Central memory CD4-positive, alpha-beta T cell (primary cell): ENCODE data around the gene COL24A1.
"Not testable (repeated sequence)": the region's sequence is repeated elsewhere in the genome, so short reads cannot be mapped to it uniquely, and the experiment has no call there.

Source experiments
- DNase-seq: peaks from one replicate; pipeline ENCODE4 v3.0.0; 2022

Gene COL24A1

DNA sequence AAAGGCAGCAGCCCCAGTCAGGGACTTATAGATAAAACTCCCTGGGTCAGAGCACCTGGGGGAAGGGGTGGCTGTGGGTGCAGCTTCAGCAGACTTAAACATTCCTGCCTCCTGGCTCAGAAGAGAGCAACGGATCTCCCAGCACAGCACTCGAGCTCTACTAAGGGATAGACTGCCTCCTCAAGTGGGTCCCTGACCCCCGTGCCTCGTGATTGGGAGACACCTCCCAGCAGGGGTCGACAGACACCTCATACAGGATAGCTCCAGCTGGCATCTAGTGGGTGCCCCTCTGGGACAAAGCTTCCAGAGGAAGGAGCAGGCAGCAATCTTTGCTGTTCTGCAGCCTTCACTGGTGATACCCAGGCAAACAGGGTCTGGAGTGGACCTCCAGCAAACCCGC lies 84.1 kb downstream of the COL24A1 start:
- not testable (repeated sequence) for DNase-seq

DNA sequence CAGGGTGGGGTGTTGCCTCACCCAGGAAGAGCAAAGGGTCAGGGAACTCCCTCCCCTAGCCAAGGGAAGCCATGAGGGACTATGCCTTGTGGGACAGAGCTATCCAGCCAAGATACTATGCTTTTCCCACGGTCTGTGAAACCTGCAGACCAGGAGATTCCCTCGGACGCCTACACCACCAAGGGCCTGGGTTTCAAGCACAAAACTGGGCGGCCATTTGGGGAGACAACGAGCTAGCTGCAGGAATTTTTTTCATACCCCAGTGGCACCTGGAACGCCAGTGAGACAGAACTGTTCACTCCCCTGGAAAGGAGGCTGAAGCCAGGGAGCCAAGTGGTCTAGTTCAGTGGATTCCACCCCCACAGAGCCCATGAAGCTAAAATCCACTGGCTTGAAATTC lies 84.7 kb downstream of the COL24A1 start:
- DNase-seq = not testable (repeated sequence)

DNA sequence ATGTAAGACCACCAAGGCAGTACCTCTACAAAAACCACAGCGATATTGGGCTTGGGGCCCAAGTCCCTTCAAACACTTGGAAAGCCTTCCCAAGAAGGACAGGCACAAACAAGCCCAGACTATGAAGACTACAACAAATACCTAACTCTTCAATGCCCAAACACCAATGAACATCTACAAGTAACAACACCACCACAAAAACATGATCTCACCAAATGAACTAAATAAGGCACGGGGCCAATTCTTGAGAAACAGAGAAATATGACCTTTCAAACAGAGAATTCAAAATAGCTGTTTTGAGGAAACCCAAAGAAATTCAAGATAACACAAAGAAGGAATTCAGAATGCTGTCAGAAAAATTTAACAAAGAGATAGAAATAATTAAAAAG lies 86.8 kb downstream of the COL24A1 start:
- no peak for DNase-seq

DNA sequence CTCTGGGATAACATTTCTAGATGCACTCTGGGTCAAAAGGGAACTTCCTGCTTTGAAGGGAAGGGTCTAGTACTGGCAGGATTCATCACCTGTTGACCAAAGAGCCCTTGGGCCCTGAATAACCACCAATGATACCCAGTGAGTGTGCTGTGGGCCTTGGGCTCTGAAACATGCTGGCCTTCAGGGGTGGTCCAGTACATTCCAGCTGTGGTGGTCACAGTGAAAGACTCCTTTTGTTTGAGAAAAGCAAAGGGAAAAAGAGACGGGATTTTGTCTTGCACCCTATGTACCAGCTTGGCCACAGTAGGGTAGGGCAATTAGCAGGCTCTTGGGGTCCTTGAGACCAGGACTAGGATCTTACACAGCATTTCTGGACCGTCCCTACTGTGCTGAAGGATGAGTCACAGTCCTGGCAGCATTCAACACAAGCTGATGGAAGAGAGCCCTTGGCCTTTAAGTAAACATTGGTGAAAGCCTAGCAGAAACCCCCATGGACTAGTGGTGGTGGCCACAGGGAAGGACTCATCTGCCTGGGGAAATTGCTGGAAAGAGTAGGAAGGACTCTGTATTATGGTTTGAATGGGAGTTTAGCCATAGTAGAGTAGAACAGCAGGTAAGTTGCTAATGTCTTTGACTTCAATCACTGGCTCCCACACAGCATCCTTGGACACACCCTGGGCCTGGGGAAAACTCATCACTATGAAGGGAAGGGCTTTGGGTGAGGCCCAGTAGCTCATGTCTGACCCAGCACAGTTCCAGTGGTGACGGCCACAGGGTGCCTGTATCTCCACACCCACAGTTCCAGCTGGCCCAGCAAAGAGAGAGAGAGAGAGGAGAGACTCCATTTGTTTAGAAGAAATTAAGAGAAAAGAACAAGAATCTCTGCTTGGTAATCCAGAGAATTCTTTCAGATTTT lies 87.5 kb downstream of the COL24A1 start:
- no peak for DNase-seq

DNA sequence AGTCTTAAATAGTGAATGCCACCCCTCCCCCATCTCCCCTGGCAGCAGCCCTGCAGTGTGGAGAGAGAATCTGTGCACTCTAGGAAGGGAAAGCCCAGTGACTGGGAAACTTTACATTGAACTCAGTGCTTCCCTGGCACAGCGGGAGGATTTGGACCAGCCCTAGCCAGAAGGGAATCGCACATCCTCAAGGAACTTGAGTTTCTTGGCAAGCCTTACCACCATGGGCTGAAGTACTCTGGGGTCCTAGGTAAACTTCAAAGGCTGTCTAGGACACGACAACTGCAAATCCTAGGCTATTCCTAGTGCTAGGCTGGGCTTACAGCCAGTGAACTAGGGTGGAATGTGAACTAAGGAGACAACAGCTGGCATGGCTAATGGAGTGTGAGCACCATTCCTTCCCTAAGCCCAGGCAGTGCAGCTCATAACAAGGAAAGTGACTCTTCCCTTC lies 88.3 kb downstream of the COL24A1 start:
- DNase-seq = no peak

DNA sequence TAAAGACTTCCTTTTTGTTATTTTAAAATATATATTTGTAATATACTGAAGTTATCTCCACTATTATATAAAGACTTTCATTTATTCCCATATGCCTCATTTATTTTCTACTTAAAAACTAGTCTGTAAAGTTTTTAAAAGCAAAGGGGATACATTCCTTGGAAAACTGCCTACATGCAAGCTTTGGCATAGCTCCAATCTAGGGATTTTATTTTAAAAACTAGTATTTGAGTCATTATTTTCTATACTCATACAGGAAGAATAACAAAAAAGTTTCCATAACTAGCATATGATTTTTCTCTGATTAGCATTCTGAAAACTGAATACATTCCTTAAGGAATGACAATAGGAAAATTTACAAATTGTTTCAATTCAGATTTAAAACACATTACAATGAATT lies 88.9 kb downstream of the COL24A1 start:
- no peak for DNase-seq

DNA sequence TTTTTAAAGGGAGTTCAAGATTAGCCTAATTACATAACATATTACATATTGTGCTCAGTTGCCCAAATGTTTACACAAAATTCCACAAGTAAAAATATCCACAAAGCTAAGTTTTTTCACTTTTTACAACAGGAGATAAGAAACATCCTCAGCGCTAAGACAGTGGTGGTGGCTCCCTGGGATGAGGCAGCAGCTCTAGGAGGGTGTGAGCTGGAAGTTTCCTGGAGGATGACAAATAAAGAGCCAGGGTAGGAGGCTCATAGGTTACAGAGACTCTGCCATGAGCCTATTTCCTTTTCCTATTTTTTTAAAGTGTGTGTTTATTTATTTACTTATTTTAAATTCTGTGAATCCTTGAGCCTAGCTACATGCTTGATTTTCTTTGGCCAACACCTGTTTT lies 91.7 kb downstream of the COL24A1 start:
- no peak for DNase-seq

DNA sequence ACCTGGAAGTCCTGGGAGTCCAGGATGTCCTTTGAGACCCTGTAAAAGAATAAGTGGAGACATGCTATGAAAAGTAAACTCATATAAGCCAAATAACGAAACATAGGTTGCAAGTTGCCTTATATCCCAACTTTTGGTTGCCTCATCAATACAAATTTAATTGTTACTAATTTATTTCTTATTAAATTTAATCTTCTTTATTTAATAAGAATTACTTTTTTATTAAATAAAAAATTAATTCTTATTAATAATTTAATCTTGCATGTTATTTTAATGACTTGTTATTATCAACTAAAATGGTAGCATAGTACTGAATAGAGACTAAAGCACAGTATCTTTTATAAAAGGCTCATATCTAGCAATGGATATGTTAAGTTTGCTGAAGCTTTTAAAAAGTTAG lies 92.9 kb downstream of the COL24A1 start:
- no peak for DNase-seq

DNA sequence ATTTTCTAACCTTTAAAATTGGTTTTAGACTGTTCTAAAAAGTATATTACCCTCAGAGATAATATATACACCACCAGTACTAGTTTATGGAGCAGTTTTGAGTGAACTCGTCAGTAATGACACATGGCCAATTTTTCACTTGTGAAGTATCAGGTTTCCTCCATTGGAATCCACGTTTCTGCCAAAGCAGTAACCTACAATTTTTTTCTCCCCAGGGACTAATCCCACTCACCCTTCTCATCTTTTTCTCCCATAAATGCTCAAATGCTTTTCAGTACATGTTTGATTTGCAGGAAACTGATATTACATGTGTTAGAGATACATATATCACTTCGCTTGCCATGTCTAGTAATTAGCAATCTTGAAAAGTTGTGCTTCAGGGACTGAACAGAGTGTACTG lies 94.1 kb downstream of the COL24A1 start:
- no peak for DNase-seq

DNA sequence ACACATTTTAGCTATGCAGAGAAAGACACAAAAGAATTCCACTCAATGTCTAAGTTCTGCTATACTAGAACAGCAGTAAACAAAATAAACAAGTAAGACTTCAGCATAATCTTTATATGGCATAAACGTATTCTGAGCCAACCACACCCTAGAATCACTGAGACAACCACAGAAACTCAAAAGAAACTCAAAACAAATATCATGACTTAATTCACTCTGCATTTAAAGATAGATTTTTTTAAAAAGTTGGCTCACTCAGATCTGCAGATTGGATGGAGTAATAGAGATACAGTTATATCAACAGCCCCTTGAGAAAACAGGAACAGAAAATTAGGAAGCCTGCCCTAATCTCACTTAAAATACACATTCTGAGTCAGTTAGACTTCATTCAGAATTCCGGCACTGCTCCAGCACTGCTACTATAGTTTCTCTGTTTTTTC lies 95.0 kb downstream of the COL24A1 start:
- DNase-seq = no peak

DNA sequence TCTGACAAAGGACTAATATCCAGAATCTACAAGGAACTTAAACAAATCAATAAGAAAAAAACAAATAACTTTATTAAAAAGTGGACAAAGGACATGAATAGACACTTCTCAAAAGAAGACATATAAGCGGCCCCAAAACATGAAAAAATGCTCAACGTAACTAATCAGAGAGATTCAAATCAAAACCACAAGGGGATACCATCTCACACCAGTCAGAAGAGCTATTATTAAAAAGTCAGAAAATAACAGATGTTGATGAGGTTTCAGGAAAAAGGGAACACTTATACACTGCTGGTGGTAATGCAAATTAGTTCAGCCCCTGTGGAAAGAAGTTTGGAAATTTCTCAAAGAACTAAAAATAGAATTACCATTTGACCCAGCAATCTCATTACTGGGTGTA lies 102.2 kb downstream of the COL24A1 start:
- DNase-seq = no peak

DNA sequence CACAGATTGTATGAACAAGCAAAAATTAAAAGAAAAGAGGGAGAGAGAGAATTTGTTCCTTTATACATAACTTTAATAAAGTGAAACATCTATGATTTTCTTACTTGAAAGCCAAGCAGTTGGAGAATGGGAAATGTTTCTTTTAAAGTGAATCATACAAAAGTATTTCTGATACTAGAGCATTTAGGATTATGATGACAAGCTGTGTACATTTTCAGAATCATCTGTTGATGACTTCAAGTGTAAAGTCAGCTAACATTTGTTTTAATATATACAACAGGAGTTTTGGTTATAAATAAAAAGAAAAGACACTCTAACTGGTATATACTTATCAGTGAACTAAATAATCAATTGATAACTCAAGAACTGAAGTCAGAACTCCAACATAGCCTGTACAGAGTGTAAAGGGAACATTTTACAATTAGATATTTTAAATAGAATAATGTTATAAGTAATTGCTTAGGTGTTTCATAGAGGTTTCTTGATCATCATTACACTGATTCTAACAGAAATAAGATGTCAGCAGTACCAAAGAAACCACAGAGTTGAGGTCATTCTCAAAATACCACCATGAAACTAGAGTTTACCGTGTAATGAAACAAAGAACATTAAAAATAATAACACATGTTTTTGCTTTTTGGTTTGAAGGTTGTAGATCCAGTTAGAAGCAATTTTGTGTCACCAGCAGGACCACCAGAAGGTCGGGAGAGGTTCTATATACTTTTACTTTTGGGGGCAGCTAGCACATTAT lies 103.4 kb downstream of the COL24A1 start:
- DNase-seq = no peak

DNA sequence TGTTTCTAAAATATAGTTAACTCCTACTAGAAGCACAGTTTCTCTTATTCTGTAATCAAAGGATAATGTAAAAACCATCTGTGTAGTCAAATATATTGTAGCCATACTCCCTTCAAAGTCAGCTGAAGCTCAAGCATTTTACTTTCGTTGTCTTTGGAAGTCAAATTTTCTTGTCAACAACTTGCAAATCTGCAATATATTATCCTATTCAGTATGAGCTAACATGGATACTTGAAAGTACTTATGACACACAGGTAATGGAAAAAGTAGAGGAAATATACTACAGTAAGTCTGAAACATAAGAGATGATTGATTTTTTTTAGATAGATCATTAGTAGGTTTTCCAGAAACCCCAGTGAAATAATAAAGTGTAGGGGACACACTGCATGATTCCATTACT lies 121.5 kb downstream of the COL24A1 start:
- DNase-seq = no peak

DNA sequence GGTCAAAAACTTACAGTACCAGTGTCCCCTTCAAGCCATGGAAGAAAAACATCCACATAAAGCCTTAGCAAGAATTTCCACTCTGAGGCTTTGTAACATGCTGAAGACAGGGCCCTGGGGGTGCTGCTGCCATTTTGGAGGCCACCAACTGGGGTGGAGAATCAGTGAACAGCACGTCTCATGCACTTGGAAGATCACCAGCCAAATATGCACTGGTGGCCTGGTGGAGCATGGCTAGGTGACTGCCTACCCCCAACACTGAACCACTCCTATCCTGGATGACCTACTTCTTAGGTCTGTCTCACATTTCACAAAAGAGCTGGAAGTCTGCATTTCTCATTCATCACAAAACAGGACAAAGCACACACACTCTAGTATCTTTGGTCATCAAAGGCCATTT lies 126.4 kb downstream of the COL24A1 start:
- no peak for DNase-seq

DNA sequence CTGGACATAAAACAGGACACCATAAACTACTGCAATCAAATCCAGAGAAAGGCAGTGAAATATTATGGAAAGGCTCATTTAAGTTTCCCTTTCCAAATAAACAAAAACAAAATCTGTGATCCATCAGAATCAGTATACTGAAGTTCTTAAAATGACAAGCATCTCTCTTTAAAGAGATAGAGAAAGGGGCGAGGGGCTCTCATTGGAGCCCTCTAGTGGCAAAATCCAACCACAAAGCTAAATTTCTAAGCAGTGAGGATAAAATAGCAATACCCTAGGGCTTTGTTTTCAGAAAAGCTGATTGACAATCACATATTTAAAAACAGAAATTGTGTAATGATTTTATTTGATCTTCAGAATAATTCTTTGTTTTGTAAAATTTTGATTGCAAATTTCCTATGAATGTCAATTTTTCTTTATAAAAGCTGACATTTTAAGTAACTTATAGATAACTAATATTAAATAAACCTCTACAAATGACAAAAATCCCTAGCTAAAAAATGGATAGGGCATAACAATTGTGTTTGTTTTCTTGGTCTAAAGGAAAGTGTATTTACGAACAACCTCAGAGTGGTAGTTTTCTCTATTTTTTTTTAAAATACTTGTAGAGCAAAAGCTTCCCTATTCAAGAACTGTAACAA lies 138.2 kb downstream of the COL24A1 start:
- no peak for DNase-seq

DNA sequence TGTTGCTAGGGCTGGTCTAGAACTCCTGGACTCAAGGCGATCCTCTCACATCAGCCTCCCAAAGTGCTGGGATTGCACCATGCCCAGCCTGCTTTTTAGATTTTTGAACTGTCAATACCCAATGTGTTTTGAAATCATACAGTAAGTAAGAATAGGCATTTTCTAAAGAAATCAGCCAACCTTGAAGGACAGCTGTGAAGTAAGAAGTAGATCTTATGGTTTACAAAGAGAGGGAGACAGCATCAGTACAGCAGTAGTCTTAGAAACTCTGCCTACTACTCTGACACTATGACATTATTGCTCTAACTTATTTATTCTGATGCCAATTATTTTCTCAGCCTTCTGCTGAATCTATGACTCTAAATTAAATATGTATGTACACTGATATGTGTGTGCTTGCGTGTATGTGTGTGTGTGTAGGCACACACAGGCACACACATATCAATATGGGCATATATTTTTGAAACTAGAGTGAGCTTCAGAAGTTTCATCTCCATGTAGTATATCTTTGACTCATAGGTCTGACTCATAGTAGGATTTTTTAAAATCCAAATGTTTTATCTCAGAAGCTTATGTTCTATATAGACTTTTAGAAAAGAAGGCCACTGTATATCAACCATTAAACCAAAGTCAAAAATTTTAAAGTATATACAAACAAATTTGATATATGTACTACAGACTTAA lies 140.4 kb downstream of the COL24A1 start:
- no peak for DNase-seq

DNA sequence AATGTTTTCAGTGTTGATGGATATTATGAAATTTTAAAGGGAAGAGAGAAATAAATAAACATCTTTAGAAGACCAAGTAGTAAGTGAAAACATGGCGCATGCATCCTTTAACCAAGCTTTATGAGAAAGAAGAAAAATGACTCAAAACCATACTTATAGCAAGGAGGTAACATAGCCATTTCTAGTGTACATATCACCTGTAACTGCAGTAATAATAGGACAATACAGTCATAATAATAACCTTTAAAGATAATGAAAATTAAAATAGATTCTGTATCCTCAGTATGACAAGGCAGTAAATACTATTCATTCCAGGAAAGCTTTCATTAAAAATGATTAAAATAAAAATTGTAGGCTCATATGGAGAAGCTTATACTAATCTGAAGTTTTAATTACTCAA lies 141.2 kb downstream of the COL24A1 start:
- no peak for DNase-seq

DNA sequence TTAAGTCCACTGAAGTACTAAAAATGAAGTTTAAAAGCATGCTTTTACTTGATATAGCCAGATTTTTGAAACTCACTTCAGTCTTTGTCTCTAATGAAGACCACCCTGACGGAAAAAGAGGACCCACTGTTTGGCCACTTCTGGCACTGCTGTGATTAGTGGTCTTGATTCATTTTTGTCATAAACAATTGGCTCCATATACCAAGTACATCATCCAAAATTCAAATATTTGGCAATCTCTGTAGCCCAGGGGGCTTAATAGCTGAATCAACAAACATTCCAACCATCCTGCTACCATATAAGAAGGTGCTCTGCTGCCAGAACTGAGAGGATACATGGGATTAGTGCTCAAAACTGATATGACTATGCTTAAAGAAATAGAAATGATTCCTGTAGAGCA lies 156.0 kb downstream of the COL24A1 start:
- no peak for DNase-seq

DNA sequence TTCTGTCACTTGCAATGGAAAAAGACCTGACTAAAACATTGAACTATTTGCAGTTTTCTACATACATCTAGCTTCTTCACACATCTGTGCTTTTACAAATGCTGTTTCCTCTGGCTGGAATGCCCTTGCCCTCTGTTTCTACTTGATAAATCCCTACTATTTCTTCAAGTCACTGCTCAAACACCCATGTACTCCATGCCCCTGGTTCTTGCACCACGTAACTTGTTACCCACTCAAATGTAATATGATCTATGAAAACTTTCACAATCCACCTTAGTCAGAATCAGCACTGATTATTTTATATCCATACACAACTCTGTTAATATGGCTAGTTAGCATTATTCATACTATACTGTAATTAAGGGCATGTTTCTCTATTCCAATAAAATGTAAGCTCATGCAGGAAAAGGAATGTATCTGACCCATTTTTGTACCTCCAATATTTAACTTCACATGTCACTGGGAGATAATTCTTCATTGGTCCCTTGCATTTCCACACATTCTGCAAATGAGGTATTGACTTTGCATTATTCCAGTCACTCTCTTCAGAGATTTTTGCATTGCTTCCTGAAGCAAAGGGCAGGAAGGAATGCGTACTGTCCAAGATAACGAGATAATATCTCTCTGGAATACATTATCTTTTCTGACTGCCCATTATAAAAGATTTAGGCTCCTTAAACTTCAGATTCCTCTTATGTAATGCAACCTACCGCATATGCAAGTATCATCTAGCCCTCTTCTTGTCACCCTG lies 158.3 kb downstream of the COL24A1 start:
- DNase-seq = no peak

DNA sequence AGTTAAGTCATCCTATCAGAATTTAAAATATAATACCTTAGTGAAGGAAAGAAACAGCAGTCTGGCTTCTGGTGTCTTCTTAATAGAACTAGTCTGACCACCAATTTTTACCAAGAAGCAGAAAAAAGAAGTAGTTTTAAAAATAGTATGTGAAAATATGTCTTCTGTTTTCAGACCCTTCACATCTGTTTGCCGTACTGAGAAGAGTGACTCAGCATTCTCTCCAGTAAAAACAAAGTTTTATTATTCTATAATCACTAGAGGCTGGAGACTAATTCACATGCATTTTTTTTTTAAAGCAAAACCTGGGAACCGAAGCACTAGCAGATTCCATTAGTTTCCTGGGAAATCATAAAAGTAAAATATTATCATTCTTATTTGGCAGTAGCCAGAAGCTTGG lies 163.8 kb downstream of the COL24A1 start:
- no peak for DNase-seq

DNA sequence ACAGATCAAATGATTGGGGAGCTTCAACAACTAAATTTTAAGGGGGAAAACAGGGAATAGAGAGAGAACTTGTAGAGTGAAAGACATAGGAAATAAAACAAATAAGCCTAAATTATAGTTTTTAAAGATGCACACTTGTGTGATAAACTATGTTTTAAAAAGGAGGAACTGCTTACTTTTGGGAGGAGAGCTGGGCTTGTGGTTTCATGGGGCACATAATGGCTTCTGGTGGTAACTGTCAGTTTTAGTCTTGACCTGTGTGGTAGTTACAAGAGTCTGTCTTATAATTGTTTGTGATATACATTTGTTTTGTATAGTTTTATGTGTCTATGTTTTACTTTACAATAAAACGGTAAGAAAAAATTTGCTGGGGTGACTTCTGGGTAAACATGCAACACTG lies 165.3 kb downstream of the COL24A1 start:
- no peak for DNase-seq

DNA sequence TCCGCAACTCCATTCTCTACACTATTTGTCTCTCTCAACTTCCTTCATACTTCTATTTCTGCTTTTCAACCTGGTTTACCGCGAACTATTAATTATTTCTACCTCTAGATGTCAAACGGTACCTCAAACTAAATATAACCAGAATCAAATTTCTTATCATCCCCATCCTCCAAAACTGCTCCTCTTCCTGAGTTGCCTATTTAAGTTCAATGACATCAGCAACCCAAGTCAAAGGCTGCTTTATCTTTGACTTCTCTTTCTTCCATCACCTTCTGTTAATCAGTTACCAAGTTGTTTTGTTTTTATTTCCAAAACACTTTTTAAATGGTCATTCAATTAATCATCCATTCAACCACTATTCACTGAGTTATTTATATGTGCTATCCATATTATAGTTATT lies 171.9 kb downstream of the COL24A1 start:
- DNase-seq = no peak
